Peyer's patch (tissue), 4 donors: ENCODE measurements around the gene PLXNC1.

Source experiments
- POLR2A ChIP-seq, 2 donors: fragments of 450-650 bp; IDR thresholded peaks; one replicate each; pipeline ENCODE4 v1.5.1; 2017; ENCODE audit warnings: antibody characterized with exemption in 2 of 2, mild to moderate bottlenecking in 2 of 2, moderate library complexity in 2 of 2
- TF ChIP-seq, protein P1 (sequence below), 6 experiments: fragments of 450-650 bp in 4 of 6; fragments of 200-600 bp in 2 of 6; sonication (generic) in 1 of 6; IDR thresholded peaks; one replicate each; pipeline ENCODE4 v1.5.1; 2017 to 2019; ENCODE audit warnings: antibody characterized with exemption in 6 of 6, mild to moderate bottlenecking in 3 of 6, moderate library complexity in 1 of 6

DNA sequence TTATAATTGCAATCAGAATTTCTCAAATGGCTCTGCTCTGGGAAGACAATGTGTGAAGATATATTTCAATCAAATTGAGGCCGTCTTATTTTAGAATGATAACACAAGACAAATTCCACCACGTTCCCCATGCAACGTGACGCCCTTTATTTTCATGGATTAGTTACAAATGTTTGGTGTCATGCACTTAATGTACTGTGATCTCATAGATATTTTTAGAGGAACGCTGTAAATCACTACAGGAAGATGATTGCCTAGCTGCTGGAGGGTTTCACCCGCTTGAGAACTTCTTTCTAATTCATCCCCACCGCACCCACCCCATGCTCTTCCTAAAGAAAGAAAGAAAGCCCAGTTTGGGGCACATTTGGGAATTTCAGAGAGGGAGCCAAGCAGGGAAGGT lies 117.2 kb downstream of the PLXNC1 start:
- no peak for TF ChIP-seq POLR2A (IDR thresholded peaks at IDR 0.05)
- TF ChIP-seq, protein P1, sequence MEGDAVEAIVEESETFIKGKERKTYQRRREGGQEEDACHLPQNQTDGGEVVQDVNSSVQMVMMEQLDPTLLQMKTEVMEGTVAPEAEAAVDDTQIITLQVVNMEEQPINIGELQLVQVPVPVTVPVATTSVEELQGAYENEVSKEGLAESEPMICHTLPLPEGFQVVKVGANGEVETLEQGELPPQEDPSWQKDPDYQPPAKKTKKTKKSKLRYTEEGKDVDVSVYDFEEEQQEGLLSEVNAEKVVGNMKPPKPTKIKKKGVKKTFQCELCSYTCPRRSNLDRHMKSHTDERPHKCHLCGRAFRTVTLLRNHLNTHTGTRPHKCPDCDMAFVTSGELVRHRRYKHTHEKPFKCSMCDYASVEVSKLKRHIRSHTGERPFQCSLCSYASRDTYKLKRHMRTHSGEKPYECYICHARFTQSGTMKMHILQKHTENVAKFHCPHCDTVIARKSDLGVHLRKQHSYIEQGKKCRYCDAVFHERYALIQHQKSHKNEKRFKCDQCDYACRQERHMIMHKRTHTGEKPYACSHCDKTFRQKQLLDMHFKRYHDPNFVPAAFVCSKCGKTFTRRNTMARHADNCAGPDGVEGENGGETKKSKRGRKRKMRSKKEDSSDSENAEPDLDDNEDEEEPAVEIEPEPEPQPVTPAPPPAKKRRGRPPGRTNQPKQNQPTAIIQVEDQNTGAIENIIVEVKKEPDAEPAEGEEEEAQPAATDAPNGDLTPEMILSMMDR (IDR thresholded peaks at IDR 0.05): no peak
